ENCODE results near the gene ASMTL.
"Not testable (repeated sequence)": the region's sequence is repeated elsewhere in the genome, so short reads cannot be mapped to it uniquely, and the experiment has no call there.

The ASMTL gene

DNA sequence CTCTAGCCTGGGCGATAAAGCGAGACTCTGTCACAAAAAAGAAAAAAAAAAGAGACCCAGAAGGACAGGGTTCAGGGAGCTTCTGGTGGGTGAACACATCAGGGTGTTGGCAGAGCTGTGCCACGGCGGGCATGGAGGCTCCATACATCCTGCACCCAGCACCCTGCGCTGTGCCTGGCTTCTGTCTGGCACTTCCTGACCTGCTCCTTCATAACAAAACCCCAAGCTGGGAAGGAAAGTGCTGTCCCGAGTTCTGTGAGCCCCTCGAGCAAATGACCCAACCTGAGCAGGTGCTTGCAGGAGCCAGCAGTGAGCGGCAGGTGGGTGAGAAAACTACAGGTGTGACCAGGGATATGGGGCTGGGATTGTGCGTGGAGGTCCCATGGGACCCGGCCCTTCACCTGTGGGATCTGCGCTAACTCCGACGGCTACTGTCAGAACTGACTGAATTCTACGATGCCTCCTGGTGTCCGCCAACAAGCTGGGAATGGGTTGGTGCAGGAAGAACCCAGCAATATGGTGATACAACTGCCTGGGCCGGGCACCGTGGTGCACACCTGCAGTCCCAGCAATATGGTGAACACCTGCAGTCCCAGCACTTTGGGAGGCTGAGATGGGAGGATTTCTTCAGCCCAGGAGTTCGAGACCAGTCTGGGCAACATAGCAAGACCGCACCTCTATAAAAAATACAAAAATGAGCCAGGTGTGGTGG lies 18.9 kb downstream of the ASMTL start:
- no peak for DNase-seq

DNA sequence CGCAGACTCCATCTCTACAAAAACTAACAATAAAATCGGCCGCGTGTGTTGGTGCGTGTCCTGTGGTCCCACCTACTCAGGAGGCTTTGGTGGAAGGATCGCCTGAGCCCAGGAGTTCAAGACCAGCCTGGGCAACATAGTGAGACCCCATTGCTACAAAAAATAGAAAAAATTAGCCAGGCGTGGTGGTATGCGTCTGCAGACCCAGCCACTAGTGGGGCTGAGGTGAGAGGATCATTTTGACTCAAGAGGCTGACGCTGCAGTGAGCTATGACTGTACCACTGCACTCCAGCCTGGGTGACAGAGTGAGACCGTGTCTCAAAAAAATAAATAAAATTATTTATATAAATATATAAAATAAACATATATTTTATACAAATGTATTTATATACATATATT lies 22.3 kb downstream of the ASMTL start:
- no peak for DNase-seq

DNA sequence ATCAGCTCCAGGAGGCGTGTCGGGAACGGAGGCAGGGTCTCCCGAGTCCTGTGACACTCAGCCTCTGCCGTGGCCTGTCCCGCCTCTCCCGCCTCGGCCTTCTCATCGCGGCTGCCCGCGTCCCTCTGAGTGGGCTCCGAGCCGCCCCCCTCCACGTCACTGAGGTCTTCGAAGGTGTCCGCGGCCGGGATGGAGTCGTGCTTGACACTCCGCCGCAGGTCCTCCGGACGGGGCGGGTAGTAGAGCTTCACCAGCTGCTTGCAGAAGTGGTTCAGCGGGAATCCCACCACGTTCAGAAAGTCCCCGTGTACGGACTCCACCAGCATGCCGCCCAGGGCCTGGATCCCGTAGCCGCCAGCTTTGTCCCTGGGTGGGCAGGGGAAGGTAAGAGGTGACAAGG lies 25.0 kb downstream of the ASMTL start:
- DNase-seq = no peak

DNA sequence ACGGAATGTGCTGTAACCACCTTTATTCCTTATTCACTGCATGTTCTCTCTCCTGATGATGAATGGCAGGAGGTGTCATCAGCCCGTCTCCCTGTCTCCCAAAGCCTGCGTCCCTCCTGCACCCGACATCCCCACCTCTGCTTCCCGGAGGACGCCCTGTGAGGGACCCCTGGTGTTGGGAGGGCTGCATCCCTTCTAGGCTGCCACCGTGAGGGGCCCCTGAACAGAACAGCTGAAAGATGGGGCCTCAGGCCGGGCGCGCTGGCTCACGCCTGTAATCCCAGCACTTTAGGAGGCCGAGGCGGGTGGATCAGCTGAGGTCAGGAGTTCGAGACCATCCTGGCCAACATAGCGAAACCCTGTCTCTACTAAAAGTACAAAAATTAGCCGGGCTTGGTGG lies 26.4 kb downstream of the ASMTL start:
- DNase-seq = not testable (repeated sequence)

DNA sequence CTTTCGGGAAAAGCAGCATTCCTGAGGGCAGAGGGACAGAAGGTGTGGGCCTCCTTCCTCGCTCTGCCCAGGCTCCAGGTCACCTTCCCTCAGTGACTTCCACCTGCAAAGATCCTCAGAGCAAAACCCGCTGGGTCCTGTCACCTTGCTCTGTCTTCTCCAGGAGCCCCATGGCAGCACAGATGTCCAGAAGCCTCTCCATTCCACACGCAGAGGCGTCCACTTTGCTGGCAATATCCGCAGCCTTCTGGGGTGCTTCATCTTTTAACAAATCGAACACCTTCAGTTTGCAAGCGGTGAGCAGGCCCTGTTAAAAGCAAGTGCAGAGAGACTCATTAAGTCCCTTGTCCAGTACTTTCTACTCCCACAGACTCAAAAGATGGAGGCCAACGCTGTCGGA lies 27.3 kb downstream of the ASMTL start:
- DNase-seq = no peak

DNA sequence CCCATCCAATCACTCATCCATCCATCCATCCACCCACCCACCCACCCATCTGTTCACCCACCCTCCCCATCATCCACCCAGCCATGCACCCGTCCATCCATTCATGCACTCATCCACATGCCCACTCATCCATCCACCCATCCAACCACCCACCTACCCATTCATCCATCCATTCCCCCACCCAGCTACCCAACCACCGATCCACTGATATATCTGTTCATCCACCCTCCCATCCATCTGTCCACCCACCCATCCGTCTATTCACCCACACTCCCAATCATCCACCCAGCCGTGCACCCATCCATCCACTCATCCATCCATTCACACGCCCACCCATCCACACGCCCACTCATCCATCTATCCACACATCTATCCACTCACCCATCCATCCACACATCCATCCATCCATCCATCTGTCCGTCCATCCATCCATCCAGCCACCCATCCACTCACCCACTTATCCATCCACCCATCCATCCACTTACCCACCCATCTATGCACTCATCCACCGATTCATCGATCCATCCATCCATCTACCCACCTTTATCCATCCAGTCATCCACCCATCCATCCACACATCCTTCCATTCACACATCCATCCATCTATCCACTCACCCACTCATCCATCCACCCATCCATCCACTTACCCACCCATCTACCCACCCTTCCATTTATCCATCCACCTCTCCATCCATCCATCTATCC lies 28.4 kb downstream of the ASMTL start:
- no peak for DNase-seq

DNA sequence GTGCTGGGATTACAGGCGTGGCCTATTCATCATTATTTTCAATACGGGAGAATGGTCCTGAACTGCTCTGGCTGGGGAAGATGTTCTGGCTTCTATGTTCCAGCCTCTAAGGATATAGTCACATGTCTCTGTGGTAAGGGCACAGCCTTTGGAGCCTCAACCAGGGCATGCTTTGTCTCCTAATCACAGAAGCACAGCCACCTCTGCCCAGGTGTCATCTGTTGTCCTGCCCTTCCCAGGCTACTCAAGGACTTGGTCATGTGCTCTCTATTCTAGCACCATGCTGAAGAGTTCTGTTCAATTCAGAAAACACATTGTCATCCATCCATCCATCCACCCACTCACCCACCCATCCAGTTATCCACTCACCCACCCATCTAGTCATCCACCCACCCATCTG lies 29.5 kb downstream of the ASMTL start:
- DNase-seq = no peak

DNA sequence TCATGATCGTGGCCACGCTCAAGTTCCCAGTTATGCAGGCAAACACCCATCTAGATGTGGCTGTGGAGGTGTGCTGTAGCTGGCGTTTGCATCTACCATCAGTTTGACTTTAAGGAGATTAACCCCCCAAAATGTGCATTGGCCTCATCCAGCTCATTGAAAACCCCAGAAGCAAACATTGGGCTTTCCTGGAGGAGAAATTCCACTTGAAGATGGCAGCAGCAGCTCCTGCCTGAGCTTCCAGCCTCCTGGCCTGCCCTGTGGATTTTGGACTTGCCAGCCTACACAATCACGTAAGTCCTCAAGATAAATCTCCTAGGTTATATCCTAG lies 30.6 kb downstream of the ASMTL start:
- DNase-seq = no peak

DNA sequence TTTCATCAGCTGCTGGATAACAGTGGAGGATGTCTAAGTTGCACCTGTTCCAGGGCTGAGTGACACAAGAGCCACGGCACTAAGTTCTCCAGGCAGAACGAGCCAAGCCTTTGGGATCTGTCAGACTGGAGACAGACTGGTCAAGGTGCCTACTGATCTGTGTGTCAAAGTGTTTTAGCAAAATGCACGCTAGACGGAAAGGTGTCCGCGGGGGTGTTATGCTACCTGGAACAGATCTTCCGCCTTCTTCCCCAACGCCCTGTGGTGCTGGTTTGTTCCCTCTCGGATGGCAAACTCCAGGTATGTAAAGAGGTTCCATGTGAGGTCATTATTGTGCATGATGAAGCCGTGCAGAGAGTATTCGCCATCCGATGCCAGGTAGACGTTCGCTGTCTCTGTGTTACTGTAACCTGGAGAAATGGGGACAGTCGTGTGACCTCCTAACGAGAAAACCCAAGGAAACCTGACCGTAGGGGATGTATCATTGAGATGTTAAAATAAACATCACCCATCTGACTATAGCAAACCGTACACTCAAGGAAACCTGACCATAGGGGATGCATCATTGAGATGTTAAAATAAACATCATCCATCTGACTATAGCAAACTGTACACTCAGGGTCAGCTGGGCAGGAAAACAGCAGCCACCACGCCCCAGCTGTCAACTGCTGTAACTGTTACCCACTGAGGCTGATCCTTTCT lies 31.1 kb downstream of the ASMTL start:
- no peak for DNase-seq

DNA sequence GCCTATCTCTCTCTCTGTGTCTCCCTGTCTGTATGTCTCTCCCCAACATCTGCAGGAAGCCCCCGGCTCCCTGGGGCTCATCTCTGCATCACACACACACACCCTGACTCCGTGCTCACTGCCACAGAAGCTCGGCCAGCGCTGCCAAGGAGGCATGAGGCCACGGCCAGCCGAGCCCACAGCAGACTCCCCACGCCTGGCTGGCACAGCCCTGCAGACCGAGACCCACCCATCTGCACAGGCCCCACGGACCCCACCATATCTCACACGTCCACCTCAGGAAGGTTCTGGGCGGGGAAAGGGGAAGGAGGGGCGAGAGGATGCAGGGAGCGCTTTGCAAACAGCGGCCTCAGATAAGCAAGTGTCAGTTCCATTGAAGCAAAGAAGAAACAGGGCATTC lies 32.3 kb downstream of the ASMTL start:
- DNase-seq = no peak

DNA sequence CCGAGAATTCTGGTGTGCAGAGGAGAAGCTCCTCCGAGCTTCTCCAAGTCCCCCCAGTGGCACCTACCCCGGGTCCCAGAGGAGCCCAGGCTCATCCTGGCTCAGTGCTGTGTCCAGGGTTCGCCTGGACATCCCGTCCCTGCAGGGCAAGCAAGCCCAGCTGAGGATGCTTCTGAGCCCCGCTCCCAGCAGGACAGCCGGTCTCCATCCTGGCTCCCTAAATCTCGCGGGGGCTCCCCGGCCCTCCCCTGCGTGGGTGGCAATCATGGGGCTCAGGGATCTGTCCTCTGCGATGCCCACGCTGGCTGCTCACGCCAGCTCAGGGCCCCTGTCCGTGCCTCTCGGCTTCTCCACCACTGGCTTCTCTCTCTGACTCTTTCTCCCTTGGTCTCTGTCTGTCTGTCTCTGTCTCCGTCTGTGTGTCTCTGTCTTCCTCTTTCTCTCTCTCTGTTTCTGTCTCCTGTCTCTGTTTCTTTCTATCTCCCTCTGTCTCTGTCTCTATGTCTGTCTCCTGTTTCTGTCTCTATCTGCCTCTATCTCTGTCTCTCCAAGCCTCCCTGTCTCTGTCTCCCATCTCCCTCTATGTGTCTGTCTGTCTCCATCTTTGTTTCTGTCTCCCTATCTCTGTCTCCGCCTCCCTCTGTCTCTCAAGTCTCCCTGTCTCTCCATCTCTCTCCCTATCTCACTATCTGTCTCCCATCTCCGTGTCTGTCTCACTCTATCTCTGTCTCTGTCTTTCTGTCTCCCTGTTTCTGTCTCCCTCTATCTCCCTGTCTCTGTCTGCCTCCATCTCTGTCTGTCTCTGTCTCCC lies 33.0 kb downstream of the ASMTL start:
- no peak for DNase-seq

DNA sequence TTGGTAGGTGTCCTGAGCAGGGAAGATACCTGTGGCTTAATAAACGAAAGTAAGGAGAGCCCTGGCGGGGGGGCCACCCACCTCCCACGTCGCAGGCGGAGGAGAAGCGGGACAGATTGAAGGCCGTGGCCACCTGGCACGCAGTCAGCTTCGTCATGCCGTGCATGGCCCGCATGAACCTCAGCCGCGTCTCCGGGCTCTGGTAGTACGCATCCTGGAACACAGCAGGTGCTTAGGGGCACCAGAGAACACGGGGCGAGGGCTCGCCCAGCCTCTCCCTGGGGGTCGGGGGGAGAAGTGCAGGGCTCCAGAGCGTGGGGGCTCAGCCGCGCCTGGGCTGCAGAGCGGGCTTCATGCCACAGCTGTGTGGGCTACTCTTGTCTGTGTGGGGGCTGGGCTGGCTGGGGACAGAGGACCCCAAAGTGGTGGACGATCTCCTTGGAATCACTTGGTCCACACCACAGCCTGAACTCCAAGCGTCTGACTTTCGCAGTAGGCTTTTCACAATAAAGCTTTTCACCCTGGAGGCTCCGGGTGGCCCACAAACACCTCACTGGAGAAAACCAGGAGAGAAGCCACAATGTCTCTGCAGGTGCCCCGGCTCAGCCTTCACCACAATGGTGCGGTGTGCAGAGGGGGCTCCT lies 33.7 kb downstream of the ASMTL start:
- DNase-seq = no peak

DNA sequence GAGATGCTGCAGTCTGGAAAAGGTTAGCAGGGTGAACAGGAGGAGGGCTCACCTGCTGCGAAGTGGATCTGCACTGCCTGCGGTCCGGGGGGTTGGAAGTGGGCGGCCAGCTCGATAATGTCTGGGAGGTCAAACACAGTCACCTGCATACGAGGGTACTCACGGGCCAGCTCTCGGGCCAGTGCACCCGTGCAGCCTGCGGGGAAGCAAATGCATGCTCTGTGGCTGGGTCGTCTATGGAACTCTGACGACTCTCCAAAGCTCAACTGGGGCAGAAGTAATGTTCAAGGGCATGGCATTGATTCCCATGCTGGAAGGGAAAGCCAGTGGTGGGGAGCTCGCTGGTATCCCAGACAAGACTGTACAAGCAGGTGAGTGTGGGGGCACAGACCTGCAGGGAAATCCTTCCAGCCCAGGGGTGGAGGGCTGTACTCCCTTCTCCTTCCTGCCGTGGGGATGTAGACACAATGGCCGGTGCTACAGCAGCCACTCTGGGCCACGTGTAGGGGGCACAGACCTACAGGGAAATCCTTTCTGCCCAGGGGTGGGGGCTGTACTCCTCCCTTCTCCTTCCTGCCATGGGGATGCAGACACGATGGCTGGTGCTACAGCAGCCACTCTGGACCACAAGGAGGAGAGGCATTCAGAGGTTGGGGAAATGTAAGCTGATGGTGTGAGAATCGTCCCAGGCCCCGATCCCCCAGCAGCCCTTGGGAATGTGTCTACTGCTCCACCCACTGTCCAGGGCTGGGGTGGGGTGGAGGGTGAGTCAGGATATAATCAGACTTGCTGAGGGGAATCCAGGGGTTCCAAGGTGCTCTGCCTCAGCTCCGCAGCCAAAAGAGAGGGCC lies 34.6 kb downstream of the ASMTL start:
- no peak for DNase-seq

DNA sequence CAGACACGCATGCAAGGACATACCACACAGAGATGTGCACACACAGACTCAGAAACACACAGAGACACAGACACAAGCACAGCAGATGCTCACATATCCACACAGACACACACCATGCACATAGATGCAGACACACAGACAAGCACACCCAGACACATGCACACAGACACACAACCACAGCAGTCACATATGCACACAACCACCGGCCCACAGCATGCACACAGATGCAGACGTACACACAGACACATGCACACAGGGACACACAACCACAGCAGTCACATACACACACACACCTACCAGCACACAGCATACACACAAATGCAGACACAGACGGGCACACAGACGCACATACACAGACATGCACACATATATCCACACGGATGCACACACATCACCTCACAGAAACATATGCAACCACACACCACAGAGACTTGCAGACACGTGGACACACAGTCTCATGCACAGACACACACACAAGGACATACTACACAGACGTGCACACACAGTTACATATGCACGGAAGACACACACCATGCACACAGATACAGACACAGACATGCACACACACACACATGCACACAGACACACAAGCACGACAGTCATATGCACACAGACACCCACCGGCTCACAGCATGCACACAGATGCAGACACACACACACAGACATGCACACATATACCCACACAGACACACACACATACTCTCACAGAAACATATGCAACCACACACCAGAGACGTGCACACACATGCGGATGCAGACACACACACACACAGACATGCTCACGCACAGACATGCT lies 35.5 kb downstream of the ASMTL start:
- DNase-seq = no peak

DNA sequence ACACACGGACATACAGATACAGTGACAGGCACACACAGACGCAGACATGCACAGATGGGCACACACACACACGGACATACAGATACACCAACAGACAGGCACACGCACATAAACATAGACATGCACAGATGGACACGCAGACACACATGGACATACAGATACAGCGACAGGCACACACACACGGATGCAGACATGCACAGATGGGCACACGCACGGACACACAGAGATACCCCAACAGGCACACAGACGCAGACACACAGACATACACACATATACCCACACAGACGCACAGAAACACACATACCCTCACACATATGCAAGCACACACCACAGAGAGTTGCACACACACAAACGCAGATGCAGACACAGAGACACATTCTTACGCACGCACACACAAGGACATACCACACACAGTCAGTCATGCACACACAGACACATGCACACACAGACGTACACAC lies 36.4 kb downstream of the ASMTL start:
- no peak for DNase-seq

DNA sequence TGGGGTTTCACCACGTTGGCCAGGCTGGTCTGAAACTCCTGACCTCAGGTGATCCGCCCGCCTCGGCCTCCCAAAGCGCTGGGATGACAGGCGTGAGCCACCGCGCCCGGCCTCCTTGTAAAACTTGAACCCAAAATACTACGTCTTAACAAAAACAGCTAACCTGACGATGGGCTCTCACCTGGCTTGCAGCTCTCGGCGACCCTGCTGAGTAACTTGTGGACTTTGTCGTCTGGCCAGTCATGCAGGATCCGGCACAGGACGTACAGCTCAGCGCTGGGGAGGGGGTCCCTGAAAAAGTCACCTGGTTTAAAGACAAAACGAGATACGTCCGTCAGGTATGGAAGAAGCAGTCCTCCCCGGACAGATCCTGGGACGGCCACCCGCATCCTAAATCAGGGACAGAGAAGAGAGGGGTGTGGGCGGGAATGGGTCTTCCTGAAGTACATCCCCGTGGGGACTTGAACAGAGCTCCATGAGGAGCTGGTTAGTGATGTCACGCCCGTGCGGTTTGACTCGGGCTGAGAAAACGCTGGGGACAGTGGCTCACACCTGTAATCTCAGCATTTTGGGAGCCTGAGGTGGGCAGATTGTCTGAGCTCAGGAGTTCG lies 40.1 kb downstream of the ASMTL start:
- no peak for DNase-seq

DNA sequence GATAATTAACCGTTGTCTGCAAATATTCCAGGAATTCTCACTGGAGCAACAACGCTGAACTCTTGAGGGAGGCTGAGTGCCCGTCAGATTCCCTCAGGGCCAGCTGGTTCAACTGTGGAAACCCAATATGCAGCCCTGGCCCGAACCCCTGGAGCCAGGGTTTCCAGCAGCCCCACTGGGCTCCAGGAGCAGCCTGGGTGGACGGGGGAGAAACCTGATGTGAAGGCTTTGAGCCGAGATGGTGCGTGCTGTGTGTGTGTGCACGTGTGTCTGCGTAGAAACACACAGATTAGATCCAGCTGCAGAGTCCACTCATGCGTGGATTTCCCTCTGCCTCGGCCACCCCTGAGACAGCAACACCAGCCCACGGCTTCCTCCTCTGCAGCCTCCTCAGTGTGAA lies 41.4 kb downstream of the ASMTL start:
- no peak for DNase-seq

DNA sequence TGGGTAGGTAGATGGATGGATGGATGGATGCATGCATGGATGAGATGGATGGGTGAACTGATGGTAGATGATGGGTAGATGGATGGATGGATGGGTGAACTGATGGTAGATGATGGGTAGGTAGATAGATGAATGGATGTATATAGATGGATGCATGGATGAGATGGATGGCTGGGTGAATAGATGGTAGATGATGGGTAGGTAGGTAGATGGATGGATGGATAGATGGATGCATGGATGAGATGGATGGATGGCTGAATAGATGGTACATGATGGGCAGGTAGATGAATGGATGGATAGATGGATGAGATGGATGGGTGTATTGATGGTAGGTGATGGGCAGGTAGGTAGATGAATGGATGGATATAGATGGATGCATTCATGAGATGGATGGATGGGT lies 45.7 kb downstream of the ASMTL start:
- no peak for DNase-seq

DNA sequence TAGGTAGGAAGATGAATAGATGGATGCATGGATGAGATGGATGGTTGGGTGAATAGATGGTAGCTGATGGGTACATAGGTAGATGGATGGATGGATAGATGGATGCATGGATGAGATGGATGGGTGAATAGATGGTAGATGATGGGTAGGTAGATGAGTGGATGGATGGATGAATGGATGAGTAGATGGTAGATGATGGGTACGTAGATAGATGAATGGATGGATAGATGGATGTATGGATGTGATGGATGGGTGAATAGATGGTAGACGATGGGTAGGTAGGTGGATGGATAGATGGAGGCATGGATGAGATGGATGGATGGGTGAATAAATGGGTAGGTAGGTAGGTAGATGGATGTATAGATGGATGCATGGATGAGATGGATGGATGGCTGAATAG lies 46.9 kb downstream of the ASMTL start:
- not testable (repeated sequence) for DNase-seq

DNA sequence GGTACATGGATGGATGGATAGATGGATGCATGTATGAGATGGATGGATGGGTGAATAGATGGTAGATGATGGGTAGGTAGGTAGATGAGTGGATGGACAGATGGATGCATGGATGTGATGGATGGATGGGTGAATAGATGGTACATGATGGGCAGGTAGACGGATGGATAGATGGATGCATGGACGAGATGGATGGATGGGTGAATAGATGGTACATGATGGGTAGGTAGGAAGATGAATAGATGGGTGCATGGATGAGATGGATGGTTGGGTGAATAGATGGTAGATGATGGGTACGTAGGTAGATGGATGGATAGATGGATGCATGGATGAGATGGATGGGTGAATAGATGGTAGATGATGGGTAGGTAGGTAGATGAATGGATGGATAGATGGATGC lies 48.8 kb downstream of the ASMTL start:
- DNase-seq = not testable (repeated sequence)

DNA sequence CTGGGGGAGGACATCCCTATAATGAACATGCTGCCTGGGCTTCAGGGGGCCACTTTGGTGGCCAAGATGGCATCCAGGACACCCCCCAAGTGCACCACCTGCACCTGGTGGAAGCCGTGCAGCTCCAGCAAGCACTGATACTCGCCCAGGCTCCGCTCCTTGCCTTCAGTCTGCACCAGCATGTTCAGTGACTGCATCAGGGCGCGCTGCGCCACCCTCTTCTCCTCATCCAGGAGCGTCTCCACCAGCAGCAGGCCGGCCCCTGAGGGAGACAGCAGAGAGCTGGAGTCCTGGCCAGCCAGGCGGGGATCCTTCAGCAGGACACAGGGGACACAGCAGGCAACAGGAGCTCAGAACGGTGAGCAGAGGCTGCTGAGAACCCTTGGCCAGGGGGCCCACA lies 49.5 kb downstream of the ASMTL start:
- DNase-seq = no peak
